Superior temporal gyrus (tissue), 1 donor: Measurements from ENCODE around the gene CLBA1.
A peak's percentile ranks its signal among the peaks of the same experiment; 100 is the strongest.
"Not testable (repeated sequence)": the region's sequence is repeated elsewhere in the genome, so short reads cannot be mapped to it uniquely, and the experiment has no call there.

Experiments used
- DNase-seq: peaks from one replicate; pipeline ENCODE4 v3.0.0-alpha.2; 2016; ENCODE audit errors: extremely low spot score

CLBA1 gene

DNA sequence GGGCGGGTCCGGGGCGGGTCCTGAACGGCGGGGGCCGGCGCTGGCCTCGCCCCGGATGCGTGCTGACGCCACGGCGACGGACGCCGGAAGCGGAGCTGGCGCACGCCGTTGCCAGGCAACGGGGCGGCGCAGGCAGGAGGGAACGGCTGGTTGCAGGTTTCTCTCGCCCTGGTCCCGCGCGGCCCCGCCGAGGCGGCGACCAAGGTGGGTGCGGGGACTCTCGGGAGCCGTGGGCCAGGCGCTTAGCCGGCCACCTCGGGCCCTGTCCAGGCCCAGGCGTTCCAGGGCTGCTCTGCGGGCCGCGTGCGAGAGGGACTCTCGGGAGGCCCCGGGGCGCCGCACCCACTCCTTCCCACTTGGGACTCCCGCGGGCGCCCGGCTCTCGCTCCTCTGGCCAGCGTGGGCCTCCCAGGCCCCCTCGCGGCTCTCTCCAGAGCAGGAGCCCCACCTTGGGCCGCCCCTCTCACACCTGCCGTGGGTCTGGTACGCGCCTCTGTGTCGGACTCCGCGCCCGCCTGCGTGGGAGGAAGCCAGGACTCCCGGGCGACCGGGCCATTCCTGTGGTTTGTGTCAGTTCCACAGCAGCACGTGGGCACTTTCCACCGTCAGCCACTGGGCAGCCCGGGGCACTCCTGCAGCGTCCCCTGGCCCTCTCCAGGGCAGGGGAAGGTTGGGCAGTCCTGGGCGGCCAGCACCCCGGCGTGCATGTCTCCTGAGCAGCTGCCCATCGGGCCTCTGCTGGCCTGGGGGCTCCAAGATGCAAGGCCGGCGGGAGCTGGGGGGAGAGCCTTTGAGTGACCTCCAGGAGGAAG, at the start of gene CLBA1:
Gene CLBA1, plus strand, starts transcription at position 114 of the 812 bp plus-strand sequence. Its CDS starts 644 bp downstream, at position 758.
- peak; percentile 87 for DNase-seq

GRCh38 chr14:104935955-104936354, 49.6 kb upstream of the CLBA1 start:
- DNase-seq, result no peak

GRCh38 chr14:104936361-104937155, 49.0 kb upstream of the CLBA1 start:
- DNase-seq, result no peak

DNA sequence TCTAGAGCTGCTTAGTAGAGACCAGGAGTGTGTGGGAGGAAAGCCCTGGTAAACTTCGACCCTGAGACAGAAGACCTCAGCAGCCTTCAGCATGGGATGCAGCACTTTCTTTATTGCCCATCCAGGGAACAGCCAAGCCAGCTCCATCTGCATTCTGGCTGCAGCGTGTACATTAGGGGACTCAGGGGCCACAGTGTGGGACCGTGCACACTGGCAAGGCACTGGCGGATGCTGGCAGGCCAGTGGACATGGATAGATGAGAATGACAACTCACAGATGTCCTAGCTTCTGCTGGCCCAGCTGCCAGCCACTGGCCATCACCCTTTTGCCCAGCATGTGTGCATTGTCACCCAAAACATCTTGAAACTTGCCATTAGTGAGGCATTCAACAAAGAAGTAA, 48.4 kb upstream of the CLBA1 start:
- DNase-seq, result no peak

- no peak for DNase-seq
Measured at GRCh38 chr14:104937694-104938365, 47.8 kb upstream of the CLBA1 start.

DNA sequence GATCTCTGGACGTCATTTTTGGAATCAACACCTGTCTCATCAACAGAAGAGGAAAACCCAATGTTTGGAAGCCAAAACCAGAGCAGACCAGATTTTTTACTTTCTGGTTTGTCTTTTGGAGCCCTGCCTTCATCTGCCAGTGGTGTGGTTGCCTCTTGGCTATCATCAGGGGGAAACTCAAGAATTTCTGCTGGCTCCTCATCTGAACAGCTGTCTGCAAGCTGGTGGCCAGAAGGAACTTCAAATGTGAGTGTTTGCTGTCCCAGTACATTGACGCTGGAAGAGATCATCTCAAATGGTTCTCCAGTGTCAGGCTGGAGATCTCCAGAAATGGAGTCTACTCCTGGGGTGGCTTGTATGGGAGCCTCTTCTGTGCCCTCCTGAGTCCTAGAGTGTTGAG, 47.2 kb upstream of the CLBA1 start:
- DNase-seq, result no peak

GRCh38 chr14:104938960-104939359, 46.6 kb upstream of the CLBA1 start:
- DNase-seq, result no peak

DNA sequence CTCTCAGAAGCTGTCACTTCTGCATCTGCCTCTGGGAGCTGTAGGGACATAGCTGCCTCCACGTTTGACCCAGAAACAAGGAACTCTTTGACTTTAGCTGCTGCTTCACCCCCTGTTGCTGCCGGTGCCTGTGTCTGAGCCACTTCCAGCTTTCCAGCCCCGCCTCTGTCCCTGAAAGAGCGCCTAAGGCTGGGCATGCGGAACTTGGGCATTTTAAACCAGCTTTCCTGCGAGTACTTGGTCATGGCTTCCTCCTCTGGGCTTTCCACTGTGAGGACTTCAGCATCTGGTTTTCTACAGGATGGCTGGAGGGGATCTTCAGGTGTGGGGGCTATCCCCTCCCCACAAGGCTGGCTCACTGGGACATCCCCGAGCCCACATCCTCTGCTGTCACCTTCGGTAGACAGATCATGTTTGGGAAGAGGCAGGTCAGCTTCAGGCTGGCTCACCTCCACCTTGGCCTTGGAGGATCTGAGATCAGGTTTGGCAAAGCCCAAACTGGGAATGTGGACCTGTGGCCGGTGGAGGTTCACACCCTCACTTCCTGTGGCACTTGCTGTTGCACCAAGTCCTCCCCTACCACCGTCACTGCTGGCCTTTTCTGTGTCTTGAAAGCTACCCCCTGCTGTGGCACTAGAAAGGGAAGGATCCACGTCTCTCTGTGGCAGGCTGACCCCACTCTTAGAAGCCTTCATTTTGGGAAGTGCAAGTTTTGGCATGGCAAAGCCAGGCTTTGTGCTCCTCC, 45.8 kb upstream of the CLBA1 start:
- DNase-seq, result no peak

GRCh38 chr14:104940526-104941150, 45.0 kb upstream of the CLBA1 start:
- DNase-seq, result no peak

DNA sequence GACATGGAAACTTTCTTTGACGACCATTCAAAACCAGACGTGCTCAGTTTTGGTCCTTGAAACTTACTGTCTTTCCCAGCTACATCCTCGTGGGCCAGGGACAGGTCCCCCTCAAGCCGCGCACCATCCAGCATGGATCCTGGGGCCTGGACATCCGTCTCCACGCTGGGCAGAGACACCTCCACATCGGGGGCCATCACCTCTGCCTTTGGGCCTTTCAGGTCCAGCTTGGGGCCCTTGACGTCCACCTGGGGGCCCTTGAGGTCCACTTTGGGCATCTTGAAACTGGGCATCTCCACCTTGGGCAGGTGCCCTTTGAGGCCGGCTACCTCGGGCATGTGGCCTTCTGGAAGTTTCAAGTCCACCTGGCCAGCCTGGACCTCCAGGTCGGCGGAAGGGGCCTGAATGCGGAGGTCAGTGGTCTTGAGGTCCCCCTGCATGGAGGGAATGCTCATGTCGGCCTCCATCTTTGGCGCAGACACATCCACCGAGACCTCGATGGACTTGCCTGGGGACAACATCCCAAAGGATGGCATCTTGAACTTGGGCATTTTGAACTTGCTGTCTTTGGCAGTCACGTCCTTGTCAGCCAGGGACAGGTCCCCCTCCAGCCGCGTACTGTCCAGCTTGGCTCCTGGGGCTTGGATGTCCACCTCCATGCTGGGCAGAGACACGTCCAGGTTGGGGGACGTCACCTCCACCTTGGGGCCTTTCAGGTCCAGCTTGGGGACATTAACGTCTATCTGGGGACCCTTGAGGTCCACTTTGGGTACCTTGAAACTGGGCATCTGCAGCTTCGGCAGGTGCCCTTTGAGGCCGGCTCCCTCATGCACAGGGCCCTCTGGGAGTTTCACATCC, 43.9 kb upstream of the CLBA1 start:
- no peak for DNase-seq

DNA sequence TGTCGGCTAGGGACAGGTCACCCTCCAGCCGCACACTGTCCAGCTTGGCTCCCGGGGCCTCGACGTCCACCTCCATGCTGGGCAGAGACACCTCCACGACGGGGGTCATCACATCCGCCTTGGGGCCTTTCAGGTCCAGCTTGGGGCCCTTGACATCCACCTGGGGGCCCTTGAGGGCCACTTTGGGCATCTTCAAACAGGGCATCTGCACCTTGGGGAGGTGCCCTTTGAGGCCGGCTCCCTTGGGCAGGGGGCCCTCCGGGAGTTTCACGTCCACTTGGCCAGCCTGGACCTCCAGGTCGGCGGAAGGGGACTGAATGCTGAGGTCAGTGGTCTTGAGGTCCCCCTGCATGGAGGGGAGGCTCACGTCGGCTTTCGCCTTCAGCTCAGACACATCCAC, 43.0 kb upstream of the CLBA1 start:
- DNase-seq, result no peak

- not testable (repeated sequence) for DNase-seq
Measured at GRCh38 chr14:104943216-104944015, 42.2 kb upstream of the CLBA1 start.

GRCh38 chr14:104944016-104944308, 41.6 kb upstream of the CLBA1 start:
- not testable (repeated sequence) for DNase-seq

DNA sequence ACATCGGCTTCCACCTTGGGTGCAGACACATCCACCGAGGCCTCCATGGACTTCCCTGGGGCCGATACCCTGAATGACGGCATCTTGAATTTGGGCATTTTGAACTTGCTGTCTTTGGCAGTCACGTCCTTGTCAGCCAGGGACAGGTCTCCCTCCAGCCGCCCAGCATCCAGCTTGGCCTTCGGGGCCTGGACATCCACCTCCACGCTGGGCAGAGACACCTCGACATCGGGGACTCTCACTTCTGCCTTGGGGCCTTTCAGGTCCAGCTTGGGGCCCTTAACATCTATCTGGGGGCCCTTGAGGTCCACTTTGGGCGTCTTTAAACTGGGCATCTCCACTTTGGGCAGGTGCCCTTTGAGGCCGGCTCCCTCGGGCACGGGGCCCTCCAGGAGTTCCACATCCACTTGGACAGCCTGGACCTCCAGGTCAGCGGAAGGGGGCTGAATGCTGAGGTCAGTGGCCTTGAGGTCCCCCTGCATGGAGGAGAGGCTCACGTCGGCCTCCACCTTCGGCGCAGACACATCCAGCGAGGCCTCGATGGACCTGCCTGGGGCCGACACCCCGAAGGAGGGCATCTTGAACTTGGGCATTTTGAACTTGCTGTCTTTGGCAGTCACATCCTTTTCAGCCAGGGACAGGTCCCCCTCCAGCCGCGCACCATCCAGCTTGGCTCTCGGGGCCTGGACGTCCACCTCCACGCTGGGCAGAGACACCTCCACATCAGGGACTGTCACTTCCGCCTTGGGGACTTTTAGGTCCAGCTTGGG, 41.0 kb upstream of the CLBA1 start:
- DNase-seq, result not testable (repeated sequence)

- DNase-seq, result not testable (repeated sequence)
Measured at GRCh38 chr14:104945266-104945665, 40.3 kb upstream of the CLBA1 start.

GRCh38 chr14:104945986-104946965, 39.3 kb upstream of the CLBA1 start:
- not testable (repeated sequence) for DNase-seq

GRCh38 chr14:104947201-104947600, 38.4 kb upstream of the CLBA1 start:
- not testable (repeated sequence) for DNase-seq
